NCI-H1417 treated with DMSO at 0.1 percent for 48 hours (cell line): ENCODE results near the gene SND1.
"Not testable (repeated sequence)": the region's sequence is repeated elsewhere in the genome, so short reads cannot be mapped to it uniquely, and the experiment has no call there.

Experiments used
- DNase-seq: peaks from one replicate; lab custom pipeline; 2025; lab: John Stamatoyannopoulos, UW

Gene SND1

DNA sequence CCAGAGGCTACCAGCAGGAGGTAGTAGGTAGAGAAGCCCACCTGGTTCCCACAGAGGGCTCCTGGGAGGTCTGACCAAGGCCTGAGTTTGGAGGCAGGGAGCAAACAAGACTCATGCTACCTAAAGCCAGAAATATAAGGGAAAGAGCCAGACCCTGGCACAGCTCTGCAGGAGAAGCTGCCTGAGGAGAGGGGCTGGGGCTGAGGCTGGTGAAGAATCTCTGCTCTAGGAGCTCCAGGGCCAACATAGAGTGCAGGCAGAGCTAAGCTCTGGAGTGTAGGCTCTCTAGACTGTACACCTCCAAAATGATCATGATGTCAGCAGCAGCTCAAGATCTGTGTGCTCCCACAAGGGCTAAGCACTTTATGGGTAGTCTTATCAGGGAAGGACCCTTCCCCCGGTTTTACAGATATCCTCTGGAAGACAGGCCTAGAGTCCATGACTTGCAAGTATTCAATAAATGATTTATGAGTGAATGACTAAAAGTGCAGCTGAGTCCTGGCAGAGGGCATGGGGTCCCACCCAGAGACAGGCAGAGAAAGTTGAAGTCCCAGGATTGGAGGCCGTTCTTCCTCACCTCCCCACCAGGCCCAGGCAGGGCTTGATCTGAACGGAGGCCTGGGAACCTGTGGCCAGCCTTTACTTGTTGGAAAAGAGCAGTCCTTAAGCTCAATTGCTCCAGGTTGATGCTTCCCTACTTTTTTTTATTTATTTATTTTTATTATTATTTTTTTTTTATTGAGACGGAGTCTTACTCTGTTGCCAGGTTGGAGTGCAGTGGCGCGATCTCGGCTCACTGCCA, 450.7 kb downstream of the SND1 start:
- DNase-seq, result no peak

DNA sequence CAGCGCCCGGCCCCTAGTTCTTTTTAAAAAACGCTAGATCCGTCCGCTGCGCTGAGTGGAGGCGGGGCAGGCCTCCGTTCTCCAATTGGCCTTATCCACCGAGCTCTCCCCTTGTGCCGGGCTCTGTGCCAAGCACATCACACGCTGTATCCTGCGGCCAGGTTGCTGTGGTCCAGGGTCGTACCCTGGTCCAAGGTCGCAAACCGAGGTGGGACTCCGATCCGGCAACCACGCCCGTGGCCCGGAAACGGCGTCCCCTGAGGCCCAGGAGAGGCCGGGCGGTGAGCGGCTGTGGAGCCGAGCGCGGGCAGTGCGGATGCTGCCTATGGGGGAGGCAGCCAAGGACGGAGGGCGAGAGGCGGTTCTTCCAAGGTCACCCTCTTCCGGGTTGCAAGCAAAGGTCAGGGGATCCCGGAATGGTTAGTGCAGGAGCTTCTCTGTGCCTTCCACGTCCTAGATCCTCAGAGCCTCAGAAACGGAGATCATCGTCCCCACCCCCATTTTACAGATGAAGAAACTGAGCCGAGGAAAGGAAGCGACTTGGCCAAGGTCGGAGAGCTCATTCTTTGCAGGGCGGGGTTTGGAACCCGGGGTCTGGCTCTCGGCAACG, 451.6 kb downstream of the SND1 start:
- no peak for DNase-seq

DNA sequence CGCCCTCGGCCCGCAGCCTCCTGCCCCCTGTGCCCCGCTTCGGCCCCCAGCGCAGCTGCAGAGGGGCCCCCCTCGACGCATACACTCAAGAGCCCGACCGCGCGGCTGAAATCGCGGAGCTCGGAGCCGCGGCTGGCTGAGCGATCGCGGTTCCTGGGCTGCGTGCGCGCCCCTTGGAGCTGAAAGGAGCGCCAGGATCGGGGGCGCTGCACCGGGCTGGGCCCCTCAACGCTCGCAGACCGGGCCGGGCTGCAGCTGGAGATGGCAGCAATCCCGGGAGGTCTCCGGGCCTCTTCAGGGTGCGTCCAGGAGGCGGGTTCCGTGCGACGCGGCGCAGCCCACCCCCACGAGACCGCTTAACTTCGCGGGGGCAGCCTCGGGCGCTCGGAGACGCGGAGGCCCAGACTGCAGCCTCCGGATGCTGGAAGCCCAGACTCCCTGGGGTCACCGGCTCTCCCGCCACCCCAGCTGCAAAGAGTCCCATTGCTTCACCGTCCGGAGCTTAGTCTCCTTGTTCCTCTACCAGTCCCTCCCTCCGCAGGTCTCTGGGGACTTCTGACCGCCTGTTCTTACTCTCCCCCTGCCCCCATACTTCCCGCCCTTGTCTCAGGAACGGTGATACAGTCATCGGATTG, 452.2 kb downstream of the SND1 start:
- DNase-seq, result no peak

DNA sequence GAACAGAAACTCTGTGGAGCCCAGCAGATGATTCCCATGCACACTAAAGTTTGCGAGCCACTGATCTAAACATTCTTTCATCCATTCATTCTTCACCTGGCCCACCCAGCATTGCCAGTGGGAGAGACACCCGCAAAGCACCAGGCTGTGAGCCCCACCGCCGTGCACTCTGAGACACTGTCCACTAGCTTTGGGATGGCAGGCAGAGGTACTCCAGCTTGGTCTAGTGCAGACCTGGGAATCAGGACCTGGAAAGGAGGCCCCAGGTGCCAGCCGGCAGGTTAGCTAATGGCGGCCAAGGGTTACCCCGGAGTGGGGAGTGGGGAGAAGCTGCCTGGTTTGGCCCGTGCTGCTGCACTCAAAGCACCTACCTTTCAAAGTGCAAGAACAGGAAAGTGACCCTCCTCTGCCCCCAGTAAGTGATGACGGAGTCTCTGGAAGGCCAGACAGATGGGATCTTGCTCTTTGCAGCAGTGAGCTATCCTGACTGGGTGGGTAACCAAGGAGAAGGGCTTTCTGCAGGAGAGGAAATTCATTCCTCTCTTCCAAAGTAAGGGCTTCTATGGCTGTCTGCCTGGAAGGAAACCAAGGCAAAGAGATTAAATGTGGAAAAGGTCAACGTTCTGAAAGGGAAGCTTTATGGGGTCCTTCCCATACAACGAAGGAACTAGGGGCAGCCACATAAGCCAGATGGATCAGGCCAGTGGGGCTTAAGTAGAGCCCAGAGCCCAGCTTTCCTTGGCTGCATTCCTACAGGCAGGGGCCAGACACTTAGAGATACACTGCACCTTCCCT, 453.4 kb downstream of the SND1 start:
- DNase-seq, result no peak

DNA sequence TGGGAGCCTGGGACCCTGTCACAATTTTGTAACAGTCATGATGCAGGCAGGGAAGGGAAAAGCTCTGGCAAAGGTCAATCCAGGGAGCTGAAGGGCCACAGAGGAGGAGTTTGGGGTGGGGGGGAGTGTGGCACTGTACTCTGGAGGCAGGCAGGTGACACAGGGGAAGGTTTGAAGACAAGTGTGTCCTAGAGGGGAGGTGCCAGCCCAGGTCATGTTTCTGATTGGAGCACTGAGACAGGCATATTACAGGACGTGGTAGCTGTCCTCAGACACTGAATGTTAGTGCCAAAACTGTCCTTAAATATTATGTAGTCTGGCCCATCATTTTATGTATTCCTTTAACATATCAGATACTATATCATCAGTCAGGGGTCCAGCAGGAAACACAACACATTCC, 454.8 kb downstream of the SND1 start:
- DNase-seq, result no peak

DNA sequence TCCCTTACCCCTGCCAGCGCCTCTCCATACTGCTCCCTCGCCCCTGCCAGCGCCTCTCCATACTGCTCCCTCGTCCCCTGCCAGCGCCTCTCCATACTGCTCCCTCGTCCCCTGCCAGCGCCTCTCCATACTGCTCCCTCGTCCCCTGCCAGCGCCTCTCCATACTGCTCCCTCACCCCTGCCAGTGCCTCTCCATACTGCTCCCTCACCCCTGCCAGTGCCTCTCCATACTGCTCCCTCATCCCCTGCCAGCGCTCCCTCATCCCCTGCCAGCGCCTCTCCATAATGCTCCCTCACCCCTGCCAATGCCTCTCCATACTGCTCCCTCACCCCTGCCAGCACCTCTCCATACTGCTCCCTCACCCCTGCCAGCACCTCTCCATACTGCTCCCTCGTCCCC, 455.5 kb downstream of the SND1 start:
- not testable (repeated sequence) for DNase-seq

DNA sequence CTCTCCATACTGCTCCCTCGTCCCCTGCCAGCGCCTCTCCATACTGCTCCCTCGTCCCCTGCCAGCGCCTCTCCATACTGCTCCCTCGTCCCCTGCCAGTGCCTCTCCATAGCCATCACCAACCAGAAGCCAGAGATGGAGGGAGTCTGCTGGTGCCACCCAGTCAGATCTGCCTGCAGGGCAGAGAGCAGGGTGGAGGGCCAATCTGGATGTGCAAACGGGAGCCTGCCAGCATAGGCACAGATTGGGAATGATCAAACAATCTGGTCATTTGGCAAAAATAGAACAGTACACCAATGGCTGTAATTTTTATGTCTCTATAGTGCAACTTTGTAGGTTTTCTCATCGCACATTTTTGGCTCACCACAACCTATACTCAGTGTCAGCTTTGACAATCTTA, 456.1 kb downstream of the SND1 start:
- no peak for DNase-seq

DNA sequence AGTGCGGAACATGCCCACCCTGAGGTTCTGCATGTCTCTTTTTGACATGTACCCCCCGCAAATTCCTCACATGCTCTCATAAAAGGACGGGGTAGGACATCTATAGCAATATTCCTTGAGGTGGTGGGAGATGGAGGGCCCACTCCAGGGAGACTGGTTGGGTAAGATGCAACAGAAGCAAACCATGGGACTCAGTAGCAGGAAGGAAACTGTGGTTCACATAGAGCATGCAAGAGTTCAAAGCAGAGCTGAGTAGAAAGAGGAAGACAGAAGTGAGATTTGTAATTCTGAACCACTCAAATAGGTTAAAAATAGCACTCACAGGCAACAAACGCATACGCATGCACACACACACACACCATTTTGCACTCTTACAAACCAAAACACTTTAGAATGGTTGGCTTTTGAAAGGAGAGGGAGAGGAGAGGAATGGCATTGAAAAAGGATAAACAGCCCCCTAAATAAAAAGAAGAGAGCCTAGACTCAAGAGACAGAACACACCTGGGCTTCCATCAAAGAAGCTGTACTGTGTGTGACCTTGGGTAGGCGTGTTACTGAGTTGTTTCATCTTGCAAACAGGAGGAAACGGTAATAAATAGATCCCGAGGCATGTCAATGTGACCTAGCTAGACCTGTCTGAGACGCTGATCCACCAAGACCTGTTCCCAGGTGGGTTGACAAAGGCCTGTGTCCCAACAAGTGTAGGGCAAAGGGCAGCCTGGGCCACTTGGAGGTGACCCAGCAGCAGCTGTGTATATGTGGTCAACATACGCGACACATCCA, 456.8 kb downstream of the SND1 start:
- DNase-seq, result no peak

DNA sequence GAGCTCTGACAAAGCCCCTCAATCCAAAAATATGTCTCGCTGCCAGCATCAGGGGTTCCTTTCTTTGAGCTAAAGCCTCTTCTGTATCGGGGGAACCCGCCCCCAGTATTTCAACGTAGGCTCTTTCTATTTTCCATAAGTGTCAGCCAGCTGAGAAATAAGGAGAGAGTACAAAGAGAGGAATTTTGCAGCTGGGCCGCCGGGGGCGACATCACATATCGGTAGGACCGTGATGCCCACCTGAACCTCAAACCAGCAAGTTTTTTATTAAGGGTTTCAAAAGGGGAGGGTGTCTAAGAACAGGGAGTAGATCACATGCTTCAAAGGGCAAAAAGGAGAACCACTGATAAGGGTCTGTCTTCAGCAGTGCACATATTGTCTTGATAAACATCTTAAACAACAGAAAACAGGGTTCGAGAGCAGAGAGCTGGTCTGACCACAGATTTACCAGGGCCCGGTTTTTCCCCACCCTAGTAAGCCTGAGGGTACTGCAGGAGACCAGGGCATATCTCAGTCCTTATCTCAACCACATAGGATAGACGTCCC, 457.5 kb downstream of the SND1 start:
- not testable (repeated sequence) for DNase-seq

DNA sequence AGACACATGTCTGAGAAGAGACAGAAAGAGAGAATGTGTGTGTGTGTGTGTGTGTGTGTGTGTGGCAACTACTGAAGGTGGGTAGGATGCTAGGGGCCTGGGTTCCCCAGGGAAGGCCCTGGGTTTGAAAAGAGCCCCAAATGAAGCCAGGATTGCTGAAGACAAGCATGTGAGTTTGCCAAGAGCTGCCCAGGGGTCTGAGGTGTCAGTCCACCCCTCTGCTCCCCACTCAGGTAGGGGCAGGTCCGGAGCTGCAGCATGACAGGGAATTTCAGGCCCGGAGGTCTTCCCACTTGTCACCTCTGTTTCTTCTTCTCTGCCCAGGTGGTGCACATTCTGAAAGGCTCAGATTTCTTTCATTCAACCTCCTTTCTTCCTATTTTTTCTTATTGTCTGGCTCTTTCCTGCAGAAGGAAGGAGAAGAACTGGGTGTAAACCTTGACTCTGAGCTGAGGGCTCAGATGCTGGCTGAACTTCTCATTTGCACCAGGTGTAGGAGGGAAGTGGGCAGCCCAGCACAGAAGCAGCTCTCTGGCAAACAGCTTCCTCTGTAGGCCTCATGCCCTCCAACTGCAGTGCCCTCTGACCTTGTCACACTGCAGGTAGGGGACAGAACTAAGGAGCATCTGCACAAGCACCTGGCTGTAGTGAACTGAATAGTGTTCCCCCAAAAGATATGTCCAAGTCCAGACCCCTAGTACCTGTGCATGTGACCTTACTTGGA, 458.8 kb downstream of the SND1 start:
- no peak for DNase-seq

DNA sequence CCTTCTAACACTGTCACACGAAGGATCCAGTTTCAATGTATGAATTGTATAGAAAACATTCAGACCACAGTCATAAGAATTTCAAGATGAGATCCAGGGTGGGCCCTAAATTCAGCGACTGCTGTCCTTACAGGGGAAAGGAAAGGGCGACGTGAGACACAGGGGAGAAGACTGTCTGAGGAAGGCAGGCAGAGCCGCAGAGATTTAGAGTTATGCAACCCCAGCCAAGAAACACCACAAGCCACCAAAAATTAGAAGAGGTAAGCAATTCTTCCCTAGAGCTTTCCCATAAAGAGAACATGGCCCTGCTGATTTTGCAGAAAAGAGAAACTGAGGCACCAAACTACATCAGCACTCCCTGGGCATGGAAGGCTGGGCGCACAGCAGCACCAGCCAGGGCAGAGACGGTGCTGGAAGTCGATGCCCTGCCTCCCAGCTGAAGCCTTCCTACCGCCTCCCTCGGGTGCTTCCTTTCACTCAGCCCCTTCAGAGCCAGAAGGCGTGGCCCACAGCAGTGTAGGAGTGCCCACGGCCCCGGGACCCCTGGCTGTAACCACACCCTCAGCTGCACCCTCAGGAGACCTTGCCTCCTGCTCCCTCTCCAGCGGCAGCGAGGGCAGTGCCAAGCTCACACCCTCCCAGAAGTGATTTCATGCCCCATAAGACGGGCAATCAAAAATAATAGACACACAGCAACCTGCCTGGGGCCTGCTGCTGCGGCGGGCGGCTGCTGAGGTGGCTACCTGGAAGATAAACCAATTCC, 460.2 kb downstream of the SND1 start:
- no peak for DNase-seq

DNA sequence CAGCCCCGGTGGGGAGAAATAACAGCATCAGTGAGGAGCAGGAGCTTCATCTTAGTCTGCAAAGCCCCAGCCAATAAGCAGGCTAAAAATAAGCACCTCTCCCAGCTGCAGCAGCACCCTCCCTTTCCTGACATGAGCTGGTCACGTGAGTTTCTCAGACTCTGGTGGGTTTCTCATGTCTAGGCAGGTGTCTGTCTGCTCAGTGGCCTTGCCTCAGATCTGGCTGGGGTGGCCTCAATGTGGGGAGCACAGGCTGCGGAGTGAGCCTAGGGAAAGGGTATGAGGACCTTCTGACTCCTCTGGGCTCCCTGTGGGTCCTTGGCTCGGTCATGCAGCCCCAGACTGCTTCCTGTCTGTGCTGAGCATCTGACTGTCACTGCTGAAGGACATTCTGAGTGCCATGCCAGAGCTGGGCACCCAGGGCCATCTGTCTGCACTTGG, 460.8 kb downstream of the SND1 start:
- DNase-seq, result no peak

DNA sequence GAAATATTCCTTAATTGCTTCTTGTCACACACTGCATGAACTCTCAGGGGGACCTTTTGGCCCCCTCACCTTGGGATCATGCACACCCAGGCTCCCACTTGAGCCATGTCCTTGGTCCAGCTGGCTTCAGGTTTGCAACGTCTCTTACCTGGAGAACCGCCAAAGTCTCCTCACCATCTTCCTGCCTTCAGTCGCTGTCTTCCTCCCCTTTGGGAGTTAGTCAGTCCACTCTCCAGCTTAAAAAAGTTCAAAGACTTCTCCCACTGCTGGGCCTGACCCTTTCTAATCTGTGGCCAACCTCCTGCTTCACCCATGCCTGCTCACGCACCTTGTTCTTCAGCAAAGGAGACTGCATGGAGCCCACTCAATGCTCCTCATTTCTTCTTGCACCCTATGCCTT, 461.8 kb downstream of the SND1 start:
- DNase-seq, result no peak

DNA sequence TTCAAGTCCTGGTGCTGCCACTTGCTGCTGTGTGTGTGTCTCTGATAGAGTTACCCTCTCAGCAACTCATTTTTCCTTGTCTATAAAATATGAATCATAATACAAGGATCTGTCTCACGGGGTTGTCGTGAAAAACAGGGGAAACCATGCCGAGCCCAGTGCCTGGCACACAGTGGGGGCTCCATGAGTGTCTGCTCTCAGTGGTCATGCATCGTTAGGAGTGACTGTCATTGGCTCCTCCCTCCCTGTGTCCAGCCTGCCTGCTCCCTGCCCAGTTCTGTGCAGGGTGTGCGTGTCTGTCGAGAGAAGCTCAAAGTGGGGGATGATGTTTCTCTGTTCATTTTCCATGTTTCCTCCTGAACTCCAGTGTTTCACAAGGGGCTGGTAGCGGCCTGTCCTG, 462.8 kb downstream of the SND1 start:
- DNase-seq, result no peak

DNA sequence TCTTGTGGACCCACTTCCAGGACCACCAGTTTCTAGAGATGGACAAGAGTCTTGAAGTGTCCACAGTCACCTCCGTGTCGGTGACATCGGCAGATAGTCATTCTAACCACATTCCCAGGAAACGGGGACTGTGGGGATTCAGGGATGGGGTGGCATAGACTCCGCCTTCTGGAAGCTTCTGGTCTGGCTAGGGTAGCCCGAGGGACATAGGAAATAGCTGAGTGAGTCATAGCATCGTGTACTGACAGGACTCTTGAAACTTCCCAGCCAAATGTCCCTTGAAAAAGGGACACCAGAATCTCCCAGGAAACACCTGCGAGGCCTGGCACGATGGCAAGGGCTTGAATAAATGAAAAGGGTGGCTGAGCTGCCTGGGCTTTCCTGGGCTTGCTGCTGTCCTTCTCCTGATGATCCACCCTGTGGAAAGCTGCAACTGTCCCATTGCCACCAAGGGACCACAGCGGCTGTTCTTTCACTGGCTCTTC, 463.4 kb downstream of the SND1 start:
- DNase-seq, result no peak

DNA sequence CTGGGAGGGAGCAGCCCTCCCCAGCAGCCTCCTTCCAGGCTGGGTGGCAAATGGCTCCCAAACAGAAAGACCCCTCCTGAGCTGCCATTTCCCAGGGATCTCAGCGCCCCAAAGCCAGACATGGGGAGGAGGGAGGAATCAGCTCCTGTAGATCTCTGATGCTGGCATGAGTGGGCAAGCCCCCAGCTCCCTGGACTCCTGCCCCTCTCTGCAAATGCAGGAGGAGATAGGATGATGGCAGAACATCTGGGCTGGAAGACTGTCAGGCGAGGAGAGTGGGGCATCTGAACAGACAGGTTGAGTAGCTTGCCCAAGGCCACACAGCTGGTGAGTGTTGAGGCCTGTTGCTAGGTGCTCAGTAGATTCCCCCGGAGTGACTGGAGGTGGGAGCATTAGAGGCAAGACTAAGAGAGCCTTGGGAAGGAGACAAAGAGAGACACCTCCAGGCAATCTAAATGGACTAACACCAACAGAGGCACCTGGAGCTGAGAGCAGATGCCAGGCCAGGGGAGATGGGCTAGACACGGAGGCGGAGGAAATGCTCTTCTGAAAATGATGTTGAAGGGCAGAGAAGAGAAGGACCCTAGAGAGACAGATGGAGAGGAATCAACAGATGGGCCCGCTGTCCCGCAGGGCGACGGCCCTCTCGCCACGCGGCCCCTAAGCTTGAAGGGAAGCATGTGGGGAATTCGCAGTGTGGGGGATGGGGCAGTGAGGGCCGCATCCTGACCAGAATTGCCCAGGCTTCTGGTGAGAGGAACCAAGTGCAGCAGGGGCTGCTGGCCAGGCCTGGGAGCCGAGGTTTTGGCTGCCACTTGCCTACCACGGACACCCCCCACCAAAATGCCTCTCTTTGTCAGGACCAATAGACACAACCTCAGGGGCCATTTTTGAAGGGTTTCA, 464.1 kb downstream of the SND1 start:
- DNase-seq, result no peak

DNA sequence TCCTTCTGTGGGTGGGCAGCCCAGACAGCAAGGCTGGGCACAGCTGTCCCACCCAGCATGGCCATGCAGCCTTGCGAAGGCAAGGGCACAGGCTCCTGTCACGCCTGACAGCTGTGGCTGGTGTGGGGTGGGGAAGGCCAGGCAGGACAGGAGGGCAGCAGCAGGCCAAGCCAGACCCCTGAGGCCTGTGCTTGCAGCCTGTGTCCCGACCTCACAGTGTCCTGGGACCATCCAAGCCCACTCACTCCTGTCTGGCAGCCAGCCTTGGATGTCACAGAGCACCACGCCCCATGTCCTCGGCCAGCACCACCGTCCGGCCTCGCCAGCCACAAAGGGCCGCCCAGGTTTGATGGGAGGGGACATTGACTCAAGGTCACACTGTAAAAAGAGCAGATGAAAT, 464.7 kb downstream of the SND1 start:
- no peak for DNase-seq

DNA sequence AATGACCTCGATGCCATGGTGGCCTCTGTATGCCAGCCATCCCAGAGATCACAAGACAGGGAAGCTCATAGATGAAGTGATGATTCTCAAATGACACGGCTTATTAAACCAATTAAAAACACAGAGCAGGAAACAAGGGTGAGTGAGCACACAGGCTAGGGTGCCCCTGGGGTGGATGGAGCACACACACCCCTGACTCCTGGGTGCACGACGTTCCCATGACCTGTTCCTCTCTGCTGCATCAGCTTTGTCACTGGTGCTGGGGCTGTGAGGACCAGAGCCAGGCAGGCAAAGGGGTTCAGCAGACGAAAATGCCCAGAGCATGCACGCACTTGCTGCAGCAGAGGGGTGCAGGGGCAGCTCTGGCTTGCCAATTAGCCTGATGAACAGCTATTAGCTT, 465.7 kb downstream of the SND1 start:
- DNase-seq, result no peak

DNA sequence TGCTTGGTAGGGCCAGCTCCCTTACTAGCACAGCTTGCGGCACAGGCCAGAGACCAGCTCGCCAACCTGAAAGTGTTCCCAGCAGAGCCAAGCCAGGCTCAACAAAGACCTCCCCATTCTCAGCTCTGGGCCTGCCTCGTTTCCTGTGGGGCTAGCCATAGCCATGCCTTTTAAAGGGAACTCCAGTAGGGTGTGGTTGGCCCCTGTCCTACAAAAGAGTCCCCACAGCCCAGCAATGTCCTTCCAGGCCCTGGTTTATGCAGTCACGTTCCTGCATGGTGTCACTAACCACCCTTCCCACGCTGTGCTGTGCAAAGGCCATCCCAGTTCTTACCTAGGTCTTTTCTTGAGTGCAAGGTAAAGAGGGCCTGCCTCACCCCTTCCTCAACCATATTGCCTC, 467.0 kb downstream of the SND1 start:
- no peak for DNase-seq
